Measurements from ENCODE around the gene PLCB4. TPM values are rescaled to one million over a fixed set of nuclear protein-coding genes. Genes with fewer than 3 reads are reported as not detected.

Gene PLCB4
- total RNA-seq, 1 donor from 2014 or later: 0.23 TPM

- ATAC-seq (no peak), DNase-seq (ENCODE audit: low spot score) (no peak)
These were observed 407.8 kb downstream of the PLCB4 start for GRCh38 chr20:9476637-9477036.

GRCh38 chr20:9478771-9479170 is 409.9 kb downstream of the PLCB4 start:
- DNase-seq (ENCODE audit: low spot score): no peak
- ATAC-seq: no peak

GRCh38 chr20:9480066-9480465 is 411.2 kb downstream of the PLCB4 start:
- ATAC-seq (no peak), DNase-seq (ENCODE audit: low spot score) (no peak)

- DNase-seq (ENCODE audit: low spot score): no peak
- ATAC-seq: no peak
These were observed 413.3 kb downstream of the PLCB4 start for GRCh38 chr20:9482180-9482579.

- no peak for ATAC-seq
- DNase-seq (ENCODE audit: low spot score): no peak
These were observed 414.2 kb downstream of the PLCB4 start for GRCh38 chr20:9483131-9483530.

- no peak for DNase-seq (ENCODE audit: low spot score)
- ATAC-seq: no peak
These were observed 416.9 kb downstream of the PLCB4 start for GRCh38 chr20:9485614-9486340.

GRCh38 chr20:9487231-9487630 is 418.3 kb downstream of the PLCB4 start:
- no peak for DNase-seq (ENCODE audit: low spot score)
- no peak for ATAC-seq

- DNase-seq (ENCODE audit: low spot score) (no peak), ATAC-seq (no peak)
These were observed 419.2 kb downstream of the PLCB4 start for GRCh38 chr20:9488063-9488462.

- no peak for ATAC-seq
- no peak for DNase-seq (ENCODE audit: low spot score)
These were observed 421.3 kb downstream of the PLCB4 start for GRCh38 chr20:9490161-9490560.

GRCh38 chr20:9490631-9491030 is 421.7 kb downstream of the PLCB4 start:
- DNase-seq (ENCODE audit: low spot score) (no peak), ATAC-seq (no peak)

GRCh38 chr20:9491324-9491723 is 422.4 kb downstream of the PLCB4 start:
- no peak for ATAC-seq
- DNase-seq (ENCODE audit: low spot score): no peak

GRCh38 chr20:9492067-9492466 is 423.2 kb downstream of the PLCB4 start:
- DNase-seq (ENCODE audit: low spot score) (no peak), ATAC-seq (no peak)

- DNase-seq (ENCODE audit: low spot score): no peak
- ATAC-seq: no peak
These were observed 424.9 kb downstream of the PLCB4 start for GRCh38 chr20:9493803-9494202.

GRCh38 chr20:9495701-9496100 is 426.8 kb downstream of the PLCB4 start:
- DNase-seq (ENCODE audit: low spot score) (no peak), ATAC-seq (no peak)

GRCh38 chr20:9496155-9496554 is 427.3 kb downstream of the PLCB4 start:
- DNase-seq (ENCODE audit: low spot score) (no peak), ATAC-seq (no peak)

- no peak for DNase-seq (ENCODE audit: low spot score)
- ATAC-seq: no peak
These were observed 429.4 kb downstream of the PLCB4 start for GRCh38 chr20:9498322-9498721.

- DNase-seq (ENCODE audit: low spot score): no peak
- no peak for ATAC-seq
These were observed 430.4 kb downstream of the PLCB4 start for GRCh38 chr20:9499126-9499899.

GRCh38 chr20:9500121-9500520 is 431.2 kb downstream of the PLCB4 start:
- ATAC-seq (no peak), DNase-seq (ENCODE audit: low spot score) (no peak)

GRCh38 chr20:9501473-9501872 is 432.6 kb downstream of the PLCB4 start:
- ATAC-seq (no peak), DNase-seq (ENCODE audit: low spot score) (no peak)

GRCh38 chr20:9503526-9504245 is 434.8 kb downstream of the PLCB4 start:
- DNase-seq (ENCODE audit: low spot score) (no peak), ATAC-seq (no peak)

GRCh38 chr20:9506280-9506821 is 437.5 kb downstream of the PLCB4 start:
- ATAC-seq (no peak), DNase-seq (ENCODE audit: low spot score) (no peak)

GRCh38 chr20:9506964-9507369 is 438.1 kb downstream of the PLCB4 start:
- no peak for DNase-seq (ENCODE audit: low spot score)
- ATAC-seq: no peak
